T-helper 17 cell (primary cell): ENCODE results near the gene TMPRSS6. TPM values are rescaled to one million over a fixed set of nuclear protein-coding genes. Genes with fewer than 3 reads are reported as not detected.

ENCODE experiments used
- ATAC-seq: fragments of 150-1000 bp; cut with Tn5 transposase; 2 replicates; pipeline ENCODE4 v1.10.0; 2021; ENCODE audit warnings: mild to moderate bottlenecking, moderate library complexity
- DNase-seq, 3 donors: peaks; one replicate each; pipeline versions ENCODE4 v3.0.0 to v3.0.0-alpha.2; 2020 to 2021
- H3K9me3 ChIP-seq: one replicate; pipeline ENCODE4 v1.7.0; 2013; ENCODE audit warnings: low read length, mild to moderate bottlenecking; ENCODE audit not compliant: control insufficient read depth, poor library complexity, severe bottlenecking
- H3K27ac Mint-ChIP-seq: one replicate; pipeline ENCODE4 v1.8.0; 2022; ENCODE audit warnings: mild to moderate bottlenecking, moderate library complexity, mixed read lengths
- H3K27me3 Mint-ChIP-seq: one replicate; pipeline ENCODE4 v1.8.0; 2022; ENCODE audit warnings: mixed read lengths
- H3K36me3 Mint-ChIP-seq: one replicate; pipeline ENCODE4 v1.8.0; 2022; ENCODE audit warnings: low read depth, mixed read lengths
- H3K4me1 Mint-ChIP-seq: one replicate; pipeline ENCODE4 v1.8.0; 2022; ENCODE audit warnings: mild to moderate bottlenecking, mixed read lengths
- H3K4me3 Mint-ChIP-seq: one replicate; pipeline ENCODE4 v1.8.0; 2022; ENCODE audit warnings: mild to moderate bottlenecking, moderate library complexity, mixed read lengths
- total RNA-seq, 4 donors: library from RNA in 2 of 4; stranded (reverse) in 2 of 4; gene quantifications; one replicate each; pipeline ENCODE4 v1.2.3 and lab custom pipeline; 2022 to 2026

TMPRSS6 gene
- total RNA-seq, 2 donors from 2014 or later: 0.31 to 0.92 TPM

DNA sequence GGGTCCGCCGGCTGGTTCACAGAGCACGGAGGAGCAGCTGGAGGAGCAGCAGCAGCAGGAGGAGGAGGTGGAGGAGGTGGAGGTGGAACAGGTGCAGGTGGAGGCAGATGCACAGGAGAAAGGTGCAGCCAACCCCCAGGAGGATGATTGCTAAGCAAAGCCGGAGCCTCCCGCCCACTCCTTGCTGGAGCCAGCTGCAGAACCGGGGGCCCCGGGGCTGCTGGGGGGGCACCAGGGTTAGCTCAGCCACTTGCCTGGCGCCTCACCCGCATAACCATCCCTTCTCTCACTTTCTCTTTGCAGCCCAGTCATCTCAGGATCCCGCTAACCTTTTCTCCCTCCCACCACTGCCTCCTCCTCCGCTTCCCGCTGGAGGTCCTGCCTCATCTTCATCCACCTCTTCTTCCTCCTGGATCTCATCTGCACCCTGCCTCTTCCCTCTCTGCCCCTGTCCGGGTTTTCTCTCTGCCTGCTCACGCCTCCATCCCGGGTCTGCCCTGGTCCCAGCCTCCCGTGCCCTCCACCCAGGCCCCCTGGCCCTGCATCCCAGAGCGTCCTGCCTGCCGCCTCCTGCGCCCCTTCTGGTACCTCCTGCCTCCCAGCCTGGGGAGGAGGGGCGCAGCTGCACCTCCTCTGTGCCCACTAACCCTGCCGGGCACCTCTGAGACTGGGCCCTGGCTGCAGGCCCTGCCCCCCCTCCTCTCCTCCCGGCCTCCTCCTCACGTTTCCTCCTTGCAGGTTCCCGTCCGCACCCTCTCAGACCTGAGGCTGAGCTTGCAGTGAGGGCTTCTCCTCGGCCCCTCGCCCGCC lies 48.5 kb downstream of the TMPRSS6 start:
- no peaks in the 10 kb centered on the region for H3K27me3 Mint-ChIP-seq
- no peaks in the 10 kb centered on the region for H3K9me3 ChIP-seq
- peak overlapping the region; percentile 47 for H3K4me3 Mint-ChIP-seq
- no peak for ATAC-seq
- no peaks in the 10 kb centered on the region for H3K36me3 Mint-ChIP-seq
- DNase-seq: no peak
- peak overlapping the region; percentile 77 for H3K27ac Mint-ChIP-seq
- H3K4me1 Mint-ChIP-seq: peaks cover 16% of the 10 kb centered on the region

DNA sequence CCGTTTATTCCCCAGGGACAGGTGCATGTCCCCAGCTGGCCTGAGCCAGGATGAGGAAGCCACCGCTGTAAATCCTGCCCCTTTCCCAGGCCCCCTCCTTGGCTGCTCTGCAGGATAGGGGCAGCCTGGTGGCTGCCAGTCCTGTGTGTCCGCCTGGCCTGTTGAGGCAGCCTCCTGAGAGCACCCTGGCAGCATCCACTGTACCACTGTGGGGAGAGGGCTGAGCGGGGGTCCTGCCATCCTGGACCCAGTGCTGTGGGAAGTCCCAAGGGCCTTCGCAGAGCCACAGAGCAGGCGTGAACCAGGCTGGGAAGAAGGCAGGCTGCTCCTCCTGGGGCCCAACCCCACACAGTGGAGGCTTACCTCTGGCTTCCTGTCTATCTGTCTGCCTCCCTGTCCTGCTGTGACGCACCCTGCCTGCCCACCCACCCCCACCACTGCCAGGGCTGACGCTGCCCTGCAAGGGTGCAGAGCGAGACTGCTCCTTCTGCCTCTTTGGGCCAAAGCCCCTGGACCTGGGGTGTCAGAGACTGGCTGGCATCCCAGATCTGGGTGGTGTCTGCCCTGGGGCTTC lies 49.5 kb downstream of the TMPRSS6 start:
- peak; percentile 77 for ATAC-seq
- Mint-ChIP-seq H3K4me3 (no peak overlapping the region), H3K4me1 (peaks cover 16% of the 10 kb centered on the region), H3K27ac (no peak overlapping the region), H3K27me3 (no peaks in the 10 kb centered on the region), H3K36me3 (no peaks in the 10 kb centered on the region)
- DNase-seq: no peak
- no peaks in the 10 kb centered on the region for H3K9me3 ChIP-seq

DNA sequence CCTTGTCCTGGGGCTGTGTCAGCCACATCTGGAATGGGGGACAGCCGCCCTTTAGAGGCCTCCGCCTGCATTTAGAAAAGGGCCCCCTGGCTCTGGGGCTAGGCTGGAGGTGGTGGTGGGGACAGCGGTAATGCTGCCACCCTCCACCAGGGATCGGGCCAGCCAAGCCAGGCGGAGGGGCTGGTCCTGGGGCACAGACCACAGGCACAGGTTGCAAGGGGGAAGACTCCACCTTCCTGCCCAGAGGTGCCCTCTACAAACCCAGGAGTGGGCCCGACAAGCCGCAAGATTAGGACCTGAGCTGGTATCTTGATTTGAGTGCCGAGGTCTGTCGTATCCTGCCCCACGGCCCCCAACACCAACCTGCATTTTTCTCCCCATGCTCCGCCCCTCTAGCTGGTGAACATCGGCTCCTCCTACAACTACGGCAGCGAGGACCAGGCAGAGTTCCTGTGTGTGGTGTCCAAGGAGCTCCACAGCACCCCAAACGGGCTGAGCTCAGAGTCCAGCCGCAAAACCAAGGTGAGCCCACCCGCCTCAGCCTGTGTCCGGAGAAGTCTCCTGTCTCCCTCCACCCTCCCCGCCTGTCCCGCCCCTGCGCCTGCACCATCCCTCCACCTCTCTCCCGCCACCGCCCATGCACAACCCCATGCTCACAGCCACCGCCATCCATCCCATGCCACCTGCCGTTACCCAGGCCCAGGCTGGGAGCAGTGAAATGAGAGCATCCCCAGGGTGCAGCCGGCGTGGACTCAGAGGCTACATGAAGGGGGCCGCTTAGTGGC lies 50.4 kb downstream of the TMPRSS6 start:
- no peaks in the 10 kb centered on the region for H3K9me3 ChIP-seq
- Mint-ChIP-seq H3K4me3 (no peak overlapping the region), H3K4me1 (peaks cover 16% of the 10 kb centered on the region), H3K27me3 (no peaks in the 10 kb centered on the region), H3K27ac (no peak overlapping the region), H3K36me3 (no peaks in the 10 kb centered on the region)
- DNase-seq: no peak
- ATAC-seq: no peak

DNA sequence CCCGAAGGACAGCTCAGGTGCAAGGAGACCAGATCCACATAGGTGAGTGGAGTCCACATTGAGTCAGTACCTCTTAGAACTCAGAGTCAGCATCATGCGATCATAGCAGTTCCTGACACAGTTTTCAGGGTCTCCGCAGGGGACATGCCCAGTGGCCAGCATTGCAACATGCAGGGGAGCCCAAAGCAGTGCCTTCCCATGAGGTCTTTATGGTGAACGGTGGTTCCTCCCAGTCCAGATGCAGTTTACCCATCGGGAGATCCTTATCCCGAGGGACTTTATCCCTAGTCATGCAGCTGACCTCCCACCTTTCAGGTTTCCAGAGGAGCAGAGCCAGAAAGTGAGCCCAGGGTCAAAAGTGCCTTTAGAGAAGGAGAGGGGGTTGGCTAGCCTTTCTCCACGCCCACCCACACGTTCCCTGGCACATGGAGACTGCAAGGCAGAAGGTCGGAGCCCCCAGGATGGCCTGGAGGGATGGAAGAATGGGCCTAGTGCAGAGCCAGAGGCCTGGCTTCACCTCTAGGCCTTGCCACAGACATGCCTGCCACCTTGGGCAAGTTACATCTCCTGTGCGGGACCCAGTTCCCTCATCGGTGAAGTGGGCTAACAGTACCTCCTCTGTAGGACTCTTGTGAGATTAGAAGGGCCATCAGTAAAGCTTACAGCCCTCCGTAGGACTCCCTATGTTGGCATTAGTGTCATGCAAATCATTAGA lies 51.6 kb downstream of the TMPRSS6 start:
- DNase-seq: no peak
- H3K4me1 Mint-ChIP-seq: peaks cover 12% of the 10 kb centered on the region
- H3K27ac Mint-ChIP-seq: no peak overlapping the region
- ATAC-seq: no peak
- no peaks in the 10 kb centered on the region for H3K27me3 Mint-ChIP-seq
- no peaks in the 10 kb centered on the region for H3K36me3 Mint-ChIP-seq
- no peaks in the 10 kb centered on the region for H3K9me3 ChIP-seq
- H3K4me3 Mint-ChIP-seq: no peak overlapping the region

DNA sequence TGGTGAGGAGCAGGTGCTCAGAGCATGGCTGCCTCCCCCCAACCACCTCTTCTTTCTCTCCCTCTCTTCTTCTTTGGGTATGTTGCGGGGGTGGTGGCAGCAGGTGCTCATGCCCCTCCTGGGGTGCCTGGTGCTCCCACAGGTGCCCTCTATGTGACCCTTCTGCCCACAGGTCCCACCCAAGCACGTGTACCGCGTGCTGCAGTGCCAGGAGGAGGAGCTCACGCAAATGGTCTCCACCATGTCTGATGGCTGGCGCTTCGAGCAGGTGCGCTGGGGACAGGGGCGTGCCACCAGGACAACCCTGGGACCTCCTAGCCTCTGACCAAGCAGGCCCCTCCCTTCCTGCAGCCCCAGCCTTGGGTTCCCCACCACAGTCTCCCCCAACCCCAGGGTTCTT lies 52.3 kb downstream of the TMPRSS6 start:
- Mint-ChIP-seq H3K27me3 (no peaks in the 10 kb centered on the region), H3K4me3 (no peak overlapping the region), H3K36me3 (no peaks in the 10 kb centered on the region), H3K27ac (no peak overlapping the region), H3K4me1 (peaks cover 14% of the 10 kb centered on the region)
- no peaks in the 10 kb centered on the region for H3K9me3 ChIP-seq
- DNase-seq (no peak), ATAC-seq (no peak)

DNA sequence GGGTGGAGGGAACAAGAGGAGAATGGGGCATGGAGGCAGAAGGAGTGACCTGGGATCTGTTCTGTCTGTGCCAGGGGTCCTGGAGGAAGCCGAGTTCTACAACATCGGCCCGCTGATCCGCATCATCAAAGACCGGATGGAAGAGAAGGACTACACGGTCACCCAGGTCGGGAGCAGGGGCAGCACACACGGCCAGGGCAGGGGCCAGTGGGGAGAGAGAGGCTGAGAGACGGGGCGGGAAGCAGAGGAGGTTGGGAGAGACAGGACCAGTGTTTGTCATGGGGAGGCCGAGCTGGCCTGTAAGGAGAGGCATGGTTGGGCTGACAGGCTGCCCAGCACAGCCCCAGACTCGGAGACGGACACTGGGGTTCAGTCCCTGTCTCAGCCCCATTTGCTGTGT lies 53.3 kb downstream of the TMPRSS6 start:
- no peak for DNase-seq
- H3K27ac Mint-ChIP-seq: peak overlapping the region; percentile 39
- ATAC-seq: no peak
- no peaks in the 10 kb centered on the region for H3K27me3 Mint-ChIP-seq
- H3K4me3 Mint-ChIP-seq: no peak overlapping the region
- H3K36me3 Mint-ChIP-seq: no peaks in the 10 kb centered on the region
- H3K4me1 Mint-ChIP-seq: peaks cover 12% of the 10 kb centered on the region
- no peaks in the 10 kb centered on the region for H3K9me3 ChIP-seq

DNA sequence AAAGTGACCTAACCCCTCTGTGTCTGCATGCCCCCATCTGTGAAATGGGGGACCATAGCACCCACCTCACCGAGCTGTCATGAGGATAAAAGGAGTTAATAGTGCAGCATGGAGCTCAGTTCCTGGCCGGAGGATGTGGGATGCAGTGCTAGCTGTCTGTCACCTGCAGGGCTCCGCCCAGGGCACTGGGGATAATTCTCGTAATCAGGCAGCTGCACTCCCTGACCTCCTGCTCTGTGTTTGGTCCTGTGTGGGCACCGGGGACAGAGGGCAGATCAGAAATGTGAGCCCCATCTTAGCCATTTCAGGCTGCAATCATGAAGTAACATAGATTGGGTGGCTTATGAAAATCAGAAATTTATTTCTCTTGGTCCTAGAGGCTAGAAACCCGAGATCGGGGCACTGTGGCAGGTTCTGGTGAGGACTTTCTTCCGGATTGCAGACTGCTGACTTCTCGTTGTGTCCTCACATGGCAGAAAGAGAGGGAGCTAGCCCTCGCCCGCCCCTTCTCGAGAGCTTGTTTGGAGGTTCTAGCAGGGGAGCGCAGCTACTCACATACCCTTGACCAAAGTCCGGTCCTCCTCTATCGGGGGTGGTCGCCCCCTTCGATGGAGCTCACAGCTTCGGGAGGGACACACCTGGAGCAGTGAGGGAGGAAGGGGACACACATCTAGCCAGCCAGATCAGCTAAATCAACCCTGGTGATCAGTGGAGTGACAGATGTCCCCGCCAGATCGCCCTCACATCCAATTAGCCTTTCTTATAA lies 54.7 kb downstream of the TMPRSS6 start:
- no peak for ATAC-seq
- Mint-ChIP-seq H3K27ac (no peak overlapping the region), H3K4me1 (peaks cover 8% of the 10 kb centered on the region), H3K27me3 (no peaks in the 10 kb centered on the region), H3K4me3 (no peak overlapping the region), H3K36me3 (no peaks in the 10 kb centered on the region)
- no peaks in the 10 kb centered on the region for H3K9me3 ChIP-seq
- DNase-seq: no peak

DNA sequence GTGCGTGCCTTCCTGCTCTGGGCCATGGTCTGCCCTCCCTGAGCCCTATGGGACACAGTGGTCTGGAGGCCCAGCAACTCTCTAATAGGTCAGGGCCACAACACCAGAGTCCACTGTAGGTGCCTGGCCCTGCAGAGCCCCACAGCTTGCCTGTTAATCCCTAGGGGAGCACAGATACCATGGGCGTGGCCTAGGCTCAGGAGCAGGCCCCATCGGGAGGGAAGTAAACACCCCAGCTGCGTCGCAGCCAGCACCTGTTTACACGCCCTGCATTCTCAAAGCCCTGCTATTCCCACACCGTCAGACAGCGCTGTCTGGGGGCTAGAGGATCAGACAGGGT lies 55.5 kb downstream of the TMPRSS6 start:
- Mint-ChIP-seq H3K27me3 (no peaks in the 10 kb centered on the region), H3K4me3 (peak overlapping the region; percentile 60), H3K36me3 (no peaks in the 10 kb centered on the region), H3K27ac (no peak overlapping the region), H3K4me1 (peaks cover 7% of the 10 kb centered on the region)
- no peak for DNase-seq
- no peak for ATAC-seq
- no peaks in the 10 kb centered on the region for H3K9me3 ChIP-seq

DNA sequence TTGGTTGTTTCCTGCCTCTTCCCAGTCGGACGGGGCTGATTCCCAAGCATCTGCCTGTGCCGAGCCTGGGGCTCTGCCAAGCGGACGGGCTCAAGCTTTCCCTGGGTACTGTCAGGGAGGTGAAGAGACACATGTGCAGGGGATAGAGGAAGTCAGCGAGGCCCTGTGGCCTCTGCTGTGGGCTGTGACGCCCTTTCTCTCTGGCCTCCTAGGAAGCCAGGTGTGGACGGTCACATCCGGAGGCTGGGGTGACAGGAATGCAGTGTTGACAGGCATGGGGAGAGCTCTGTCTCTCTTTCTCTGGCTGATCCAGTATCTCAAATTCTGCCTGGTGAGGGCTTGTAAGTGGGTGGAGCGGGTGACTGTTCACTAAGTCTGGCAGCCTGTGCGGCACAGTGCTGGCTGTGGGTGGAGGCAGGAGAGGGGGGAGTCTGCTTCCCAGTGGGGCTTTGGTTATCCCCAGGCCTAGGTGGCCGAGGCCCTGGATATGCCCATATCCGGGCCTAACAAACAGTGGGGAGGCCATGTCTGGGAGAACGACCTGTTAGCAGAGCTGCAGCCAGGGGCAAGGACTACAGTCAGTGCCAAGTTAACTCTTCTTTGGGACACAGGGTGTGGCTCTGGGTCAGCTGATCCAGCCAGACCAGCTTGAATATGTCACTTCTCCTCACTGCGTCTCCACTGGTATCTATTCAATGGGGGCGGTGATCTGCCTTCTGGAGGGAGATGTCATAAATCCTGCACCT lies 56.0 kb downstream of the TMPRSS6 start:
- H3K4me1 Mint-ChIP-seq: peaks cover 7% of the 10 kb centered on the region
- H3K9me3 ChIP-seq: no peaks in the 10 kb centered on the region
- H3K36me3 Mint-ChIP-seq: no peaks in the 10 kb centered on the region
- DNase-seq (no peak), ATAC-seq (no peak)
- H3K27me3 Mint-ChIP-seq: no peaks in the 10 kb centered on the region
- H3K4me3 Mint-ChIP-seq: peak overlapping the region; percentile 87
- no peak overlapping the region for H3K27ac Mint-ChIP-seq

DNA sequence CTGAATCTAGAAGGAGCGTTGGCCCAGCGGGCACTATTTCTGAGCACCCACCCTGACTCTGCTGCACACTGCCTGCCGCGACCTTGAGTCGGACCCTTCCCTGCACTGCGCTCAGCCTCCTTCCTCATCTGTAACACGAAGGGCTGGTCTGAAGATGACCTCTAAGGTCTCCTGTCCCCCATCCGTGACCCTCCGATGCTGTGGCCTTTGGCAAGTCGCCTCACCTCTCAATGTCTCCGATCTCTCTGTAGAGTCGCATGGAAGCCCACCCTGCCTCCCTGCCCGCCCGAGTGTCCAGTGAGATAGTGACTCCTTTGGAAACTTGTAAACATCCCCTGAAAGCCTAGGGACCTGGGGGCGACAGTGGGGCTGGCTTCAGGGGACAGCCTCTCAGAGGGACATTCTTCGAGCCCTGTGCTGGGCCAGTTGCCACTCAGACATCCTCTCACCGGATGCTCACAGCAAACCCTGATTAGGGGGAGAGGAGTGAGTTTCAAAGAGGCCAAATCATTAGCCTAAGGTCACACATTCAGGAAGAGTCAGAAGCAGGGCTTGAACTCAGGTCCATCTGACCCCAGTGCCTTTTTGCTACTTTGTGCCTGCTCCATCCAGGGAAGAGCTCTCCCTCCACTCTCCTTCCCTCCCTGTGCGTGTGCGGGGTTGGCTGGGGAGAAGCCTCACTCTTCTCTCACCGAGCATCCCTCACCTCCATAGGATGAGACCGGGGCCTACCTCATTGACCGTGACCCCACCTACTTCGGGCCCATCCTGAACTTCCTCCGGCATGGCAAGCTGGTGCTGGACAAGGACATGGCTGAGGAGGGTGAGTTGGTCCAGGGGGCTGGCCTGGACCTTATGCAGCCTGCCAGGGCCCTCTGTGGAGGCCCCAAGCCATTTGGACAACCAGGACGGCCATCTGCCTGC lies 56.9 kb downstream of the TMPRSS6 start:
- Mint-ChIP-seq H3K4me3 (peak overlapping the region; percentile 87), H3K27ac (no peak overlapping the region), H3K36me3 (no peaks in the 10 kb centered on the region), H3K4me1 (peaks cover 7% of the 10 kb centered on the region), H3K27me3 (no peaks in the 10 kb centered on the region)
- H3K9me3 ChIP-seq: no peaks in the 10 kb centered on the region
- DNase-seq (no peak), ATAC-seq (no peak)
